GM13977 (cell line): Measurements from ENCODE around the gene ZNF48.
A peak's percentile ranks its signal among the peaks of the same experiment; 100 is the strongest.

ENCODE experiments used
- DNase-seq: peaks from one replicate; pipeline ENCODE4 v3.0.0; 2012; ENCODE audit warnings: low spot score
- CTCF ChIP-seq: IDR thresholded peaks from 2 replicates; pipeline ENCODE4 v1.5.1; 2012; ENCODE audit warnings: mild to moderate bottlenecking, control low read depth; ENCODE audit not compliant: insufficient read depth; ENCODE audit errors: extremely low read depth, missing control alignments
- in situ Hi-C: fragments of 300-500 bp; cut with MboI; formaldehyde crosslinking; loops from one replicate; pipeline ENCODE4 v1.12.0; 2022; ENCODE audit warnings: low sequenced_read_pairs, low pct_unique_long_range_greater_than_20kb, mixed read lengths, inconsistent platforms; ENCODE audit not compliant: unreplicated experiment

ZNF48 gene

GRCh38 chr16:30416047-30416603 is 20.9 kb downstream of the ZNF48 start:
- TF ChIP-seq CTCF = no peak
- in situ Hi-C loops = loop anchor here (25.0 kb wide), 1 partner anchor 304 kb away; the partner anchor contains the start of genes GDPD3 and MAPK3
- no peak for DNase-seq

GRCh38 chr16:30416624-30417528 is 21.7 kb downstream of the ZNF48 start:
- in situ Hi-C loops = loop anchor here (25.0 kb wide), 1 partner anchor 305 kb away; the partner anchor contains the start of genes GDPD3 and MAPK3
- TF ChIP-seq CTCF = no peak
- DNase-seq = no peak

DNA sequence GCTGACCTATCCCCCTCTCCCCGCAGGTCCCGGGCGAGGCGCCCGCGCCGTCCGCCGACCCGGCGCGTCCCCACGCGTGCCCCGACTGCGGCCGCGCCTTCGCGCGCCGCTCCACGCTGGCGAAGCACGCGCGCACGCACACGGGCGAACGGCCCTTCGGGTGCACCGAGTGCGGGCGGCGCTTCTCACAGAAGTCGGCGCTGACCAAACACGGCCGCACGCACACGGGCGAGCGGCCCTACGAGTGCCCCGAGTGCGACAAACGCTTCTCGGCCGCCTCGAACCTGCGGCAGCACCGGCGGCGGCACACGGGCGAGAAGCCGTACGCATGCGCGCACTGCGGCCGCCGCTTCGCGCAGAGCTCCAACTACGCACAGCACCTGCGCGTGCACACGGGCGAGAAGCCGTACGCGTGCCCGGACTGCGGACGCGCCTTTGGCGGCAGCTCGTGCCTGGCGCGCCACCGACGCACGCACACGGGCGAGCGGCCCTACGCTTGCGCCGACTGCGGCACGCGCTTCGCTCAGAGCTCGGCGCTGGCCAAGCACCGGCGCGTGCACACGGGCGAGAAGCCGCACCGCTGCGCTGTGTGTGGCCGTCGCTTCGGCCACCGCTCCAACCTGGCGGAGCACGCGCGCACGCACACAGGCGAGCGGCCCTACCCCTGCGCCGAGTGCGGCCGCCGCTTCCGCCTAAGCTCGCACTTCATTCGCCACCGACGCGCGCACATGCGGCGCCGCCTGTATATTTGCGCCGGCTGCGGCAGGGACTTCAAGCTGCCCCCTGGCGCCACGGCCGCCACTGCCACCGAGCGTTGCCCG is 22.5 kb downstream of the ZNF48 start:
- in situ Hi-C loops = loop anchor here (25.0 kb wide), 1 partner anchor 305 kb away; the partner anchor contains the start of genes GDPD3 and MAPK3
- peak; percentile 38 for TF ChIP-seq CTCF
- peak; percentile 96 for DNase-seq

DNA sequence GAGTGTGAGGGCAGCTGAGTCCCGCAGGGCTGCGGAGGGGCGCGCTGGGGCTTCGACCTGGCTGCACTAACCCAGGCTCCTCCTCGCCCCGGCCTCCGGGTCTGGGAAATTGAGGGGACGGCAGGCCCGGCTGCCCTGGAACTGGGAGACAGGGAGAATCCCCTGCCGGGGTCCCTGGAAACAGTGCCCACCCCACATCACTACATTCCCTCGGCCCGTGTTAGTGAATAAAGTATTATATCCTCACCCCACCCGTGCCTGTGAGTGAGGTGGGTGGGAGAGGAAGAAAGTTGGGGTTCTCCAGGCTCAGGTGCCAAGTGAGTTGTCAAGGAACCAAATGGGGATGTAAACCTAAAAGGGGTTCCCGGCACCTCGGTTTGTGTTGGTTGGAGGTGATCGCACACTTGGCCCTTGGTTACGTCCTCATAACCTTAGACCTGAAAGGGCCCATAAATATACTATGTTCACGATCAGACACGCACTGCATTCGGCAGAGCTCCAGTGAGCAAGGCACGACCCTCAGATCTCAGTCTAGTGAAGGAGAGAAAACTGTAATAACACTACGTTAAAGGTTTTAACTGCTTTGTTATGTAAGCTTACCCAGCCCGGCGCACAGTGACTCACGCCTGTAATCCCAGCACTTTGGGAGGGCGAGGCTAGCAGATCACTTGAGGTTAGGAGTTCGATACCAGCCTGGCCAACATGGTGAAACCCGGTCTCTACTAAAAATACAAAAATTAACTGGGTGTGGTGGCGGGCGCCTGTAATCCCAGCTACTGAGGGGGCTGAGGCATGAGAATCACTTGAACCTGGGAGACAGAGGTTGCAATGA is 23.3 kb downstream of the ZNF48 start:
- no peak for DNase-seq
- in situ Hi-C loops = loop anchor here (25.0 kb wide), 1 partner anchor 306 kb away; the partner anchor contains the start of genes GDPD3 and MAPK3
- no peak for TF ChIP-seq CTCF

DNA sequence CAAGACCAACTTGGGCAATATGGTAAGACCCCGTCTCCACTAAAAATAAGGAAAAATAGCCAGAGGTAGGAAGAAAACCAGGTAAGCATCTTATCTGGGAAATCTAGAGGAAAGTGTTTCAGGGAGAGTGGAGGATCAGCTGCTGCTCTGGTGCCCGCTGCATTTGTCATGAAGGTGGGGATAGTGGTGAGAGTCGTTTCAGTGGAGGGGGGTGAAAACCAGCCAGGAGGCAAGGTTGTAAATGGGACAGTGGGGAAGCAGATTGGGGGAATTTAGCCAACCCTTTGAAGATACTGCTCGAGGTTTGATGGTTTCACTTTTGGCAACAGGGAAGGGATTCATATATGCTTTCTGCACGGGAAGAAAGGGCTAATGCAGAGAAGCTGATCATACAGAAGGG is 25.8 kb downstream of the ZNF48 start:
- TF ChIP-seq CTCF = no peak
- no peak for DNase-seq
- in situ Hi-C loops = loop anchor here (25.0 kb wide), 1 partner anchor 309 kb away; the partner anchor contains the start of genes GDPD3 and MAPK3
